SU-DHL-6 (cell line): Measurements from ENCODE around the gene EMID1.

Experiments used
- H2AFZ ChIP-seq: fragments of 200-600 bp; sonication (generic); 2 replicates; pipeline ENCODE4 v1.6.1; 2014; ENCODE audit warnings: low read depth, mild to moderate bottlenecking, moderate library complexity, mixed read lengths, antibody characterized with exemption, low read length; ENCODE audit not compliant: severe bottlenecking
- H3F3A ChIP-seq: fragments of 200-600 bp; shearing (Covaris generic); 2 replicates; pipeline ENCODE4 v1.6.0; 2016; ENCODE audit warnings: antibody characterized with exemption, mild to moderate bottlenecking; ENCODE audit not compliant: insufficient read depth
- H3K27ac ChIP-seq: fragments of 200-600 bp; sonication (generic); 2 replicates; pipeline ENCODE4 v1.5.1; 2016; ENCODE audit warnings: low read depth, mild to moderate bottlenecking, low read length, moderate library complexity, mixed read lengths
- H3K27me3 ChIP-seq: fragments of 200-600 bp; sonication (generic), shearing (Covaris generic); 2 replicates; pipeline ENCODE4 v1.6.0; 2014; ENCODE audit warnings: mild to moderate bottlenecking, low read length
- H3K36me3 ChIP-seq: fragments of 200-600 bp; sonication (generic); 2 replicates; pipeline ENCODE4 v1.6.1; 2014; ENCODE audit warnings: mild to moderate bottlenecking, low read length, mixed read lengths
- H3K4me2 ChIP-seq: fragments of 300-600, 200-600 bp; shearing (Covaris generic), sonication (generic); 2 replicates; pipeline ENCODE4 v1.6.0; 2014; ENCODE audit warnings: low read length, low read depth, mild to moderate bottlenecking; ENCODE audit not compliant: poor library complexity, severe bottlenecking
- H3K4me3 ChIP-seq: fragments of 200-600 bp; sonication (generic); 2 replicates; pipeline ENCODE4 v1.5.1; 2014; ENCODE audit warnings: antibody characterized with exemption, low read length, mild to moderate bottlenecking, mixed read lengths; ENCODE audit not compliant: insufficient read depth, poor library complexity, severe bottlenecking
- H3K79me2 ChIP-seq: fragments of 200-600 bp; sonication (generic); 2 replicates; pipeline ENCODE4 v1.6.1; 2014; ENCODE audit warnings: mild to moderate bottlenecking, low read length, moderate library complexity; ENCODE audit not compliant: insufficient read depth
- H3K9ac ChIP-seq: fragments of 200-600 bp; sonication (generic); 2 replicates; pipeline ENCODE4 v1.7.0; 2014; ENCODE audit warnings: mild to moderate bottlenecking, low read length
- H3K9me2 ChIP-seq: fragments of 200-600 bp; sonication (generic); replicated peaks from 2 replicates; pipeline ENCODE4 v1.6.1; 2014; ENCODE audit warnings: low read length; ENCODE audit not compliant: insufficient read depth
- H3K9me3 ChIP-seq: fragments of 200-600 bp; sonication (generic); 2 replicates; pipeline ENCODE4 v1.6.1; 2014; ENCODE audit warnings: low read length, mixed read lengths; ENCODE audit not compliant: insufficient read depth
- H4K20me1 ChIP-seq: fragments of 200-600 bp; sonication (generic); 2 replicates; pipeline ENCODE4 v1.6.1; 2014; ENCODE audit warnings: low read depth, mild to moderate bottlenecking, antibody characterized with exemption, low read length, moderate library complexity, mixed read lengths
- EZH2phosphoT487 ChIP-seq: fragments of 200-600 bp; sonication (generic), shearing (Covaris generic); conservative IDR thresholded peaks from 2 replicates; pipeline ENCODE4 v1.6.1; 2018; ENCODE audit warnings: mild to moderate bottlenecking, antibody characterized with exemption, low read length, moderate library complexity, mixed read lengths
- TF ChIP-seq, protein P1 (sequence below): fragments of 200-600 bp; sonication (generic); IDR thresholded peaks from one replicate; pipeline ENCODE4 v1.5.1; 2017; ENCODE audit warnings: antibody characterized with exemption, mild to moderate bottlenecking, low read length, moderate library complexity; ENCODE audit not compliant: insufficient read depth, poor library complexity, severe bottlenecking

The EMID1 gene

DNA sequence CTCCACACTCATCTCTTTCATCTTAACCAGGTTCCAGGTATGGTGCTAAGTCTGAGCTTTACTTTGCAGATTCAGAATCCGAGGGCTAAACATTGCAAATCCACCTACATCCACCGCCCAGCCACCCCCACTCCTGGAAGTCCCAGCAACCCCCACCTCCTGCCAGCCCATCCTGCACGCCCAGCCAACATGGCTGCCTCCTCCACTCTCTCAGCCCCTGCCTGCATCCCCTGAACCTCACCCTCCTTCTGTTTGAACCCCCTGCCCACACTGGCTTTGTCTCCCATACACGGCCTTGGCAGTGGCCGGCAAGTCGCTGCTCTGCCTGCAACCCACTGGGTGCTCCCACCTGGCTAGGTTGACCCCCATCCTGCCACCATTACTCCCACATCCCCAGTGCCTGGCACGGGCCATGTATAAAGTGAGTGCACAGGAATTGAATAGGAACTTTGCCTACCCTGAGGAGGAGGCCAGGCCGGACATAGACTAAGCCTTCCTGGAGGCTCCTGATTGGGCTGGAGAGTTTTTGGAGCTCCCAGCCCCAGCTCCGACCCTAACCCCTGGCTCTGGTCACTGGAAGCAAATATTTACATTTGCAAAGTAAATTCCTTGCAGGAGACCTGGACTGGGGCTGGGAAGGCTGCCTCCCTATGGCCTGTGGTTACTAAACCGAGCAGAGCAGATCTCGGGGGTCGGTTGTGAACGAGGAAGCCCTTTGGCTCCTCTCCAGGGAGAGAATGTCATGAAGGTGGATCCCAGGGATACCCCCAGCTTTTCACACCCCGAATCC is 14.4 kb downstream of the EMID1 start:
- no peaks in the 10 kb centered on the region for H3F3A ChIP-seq
- no peak overlapping the region for H3K9ac ChIP-seq
- no peak overlapping the region for H3K4me3 ChIP-seq
- no peaks in the 10 kb centered on the region for H3K9me3 ChIP-seq
- H3K79me2 ChIP-seq: no peaks in the 10 kb centered on the region
- H3K27me3 ChIP-seq: no peaks in the 10 kb centered on the region
- H3K9me2 ChIP-seq: no peaks in the 10 kb centered on the region
- no peaks in the 10 kb centered on the region for H4K20me1 ChIP-seq
- H3K4me2 ChIP-seq: no peak overlapping the region
- H3K36me3 ChIP-seq: no peaks in the 10 kb centered on the region
- H2AFZ ChIP-seq: no peak overlapping the region
- no peak for TF ChIP-seq EZH2phosphoT487
- TF ChIP-seq, protein P1, sequence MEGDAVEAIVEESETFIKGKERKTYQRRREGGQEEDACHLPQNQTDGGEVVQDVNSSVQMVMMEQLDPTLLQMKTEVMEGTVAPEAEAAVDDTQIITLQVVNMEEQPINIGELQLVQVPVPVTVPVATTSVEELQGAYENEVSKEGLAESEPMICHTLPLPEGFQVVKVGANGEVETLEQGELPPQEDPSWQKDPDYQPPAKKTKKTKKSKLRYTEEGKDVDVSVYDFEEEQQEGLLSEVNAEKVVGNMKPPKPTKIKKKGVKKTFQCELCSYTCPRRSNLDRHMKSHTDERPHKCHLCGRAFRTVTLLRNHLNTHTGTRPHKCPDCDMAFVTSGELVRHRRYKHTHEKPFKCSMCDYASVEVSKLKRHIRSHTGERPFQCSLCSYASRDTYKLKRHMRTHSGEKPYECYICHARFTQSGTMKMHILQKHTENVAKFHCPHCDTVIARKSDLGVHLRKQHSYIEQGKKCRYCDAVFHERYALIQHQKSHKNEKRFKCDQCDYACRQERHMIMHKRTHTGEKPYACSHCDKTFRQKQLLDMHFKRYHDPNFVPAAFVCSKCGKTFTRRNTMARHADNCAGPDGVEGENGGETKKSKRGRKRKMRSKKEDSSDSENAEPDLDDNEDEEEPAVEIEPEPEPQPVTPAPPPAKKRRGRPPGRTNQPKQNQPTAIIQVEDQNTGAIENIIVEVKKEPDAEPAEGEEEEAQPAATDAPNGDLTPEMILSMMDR: no peak
- no peak overlapping the region for H3K27ac ChIP-seq

DNA sequence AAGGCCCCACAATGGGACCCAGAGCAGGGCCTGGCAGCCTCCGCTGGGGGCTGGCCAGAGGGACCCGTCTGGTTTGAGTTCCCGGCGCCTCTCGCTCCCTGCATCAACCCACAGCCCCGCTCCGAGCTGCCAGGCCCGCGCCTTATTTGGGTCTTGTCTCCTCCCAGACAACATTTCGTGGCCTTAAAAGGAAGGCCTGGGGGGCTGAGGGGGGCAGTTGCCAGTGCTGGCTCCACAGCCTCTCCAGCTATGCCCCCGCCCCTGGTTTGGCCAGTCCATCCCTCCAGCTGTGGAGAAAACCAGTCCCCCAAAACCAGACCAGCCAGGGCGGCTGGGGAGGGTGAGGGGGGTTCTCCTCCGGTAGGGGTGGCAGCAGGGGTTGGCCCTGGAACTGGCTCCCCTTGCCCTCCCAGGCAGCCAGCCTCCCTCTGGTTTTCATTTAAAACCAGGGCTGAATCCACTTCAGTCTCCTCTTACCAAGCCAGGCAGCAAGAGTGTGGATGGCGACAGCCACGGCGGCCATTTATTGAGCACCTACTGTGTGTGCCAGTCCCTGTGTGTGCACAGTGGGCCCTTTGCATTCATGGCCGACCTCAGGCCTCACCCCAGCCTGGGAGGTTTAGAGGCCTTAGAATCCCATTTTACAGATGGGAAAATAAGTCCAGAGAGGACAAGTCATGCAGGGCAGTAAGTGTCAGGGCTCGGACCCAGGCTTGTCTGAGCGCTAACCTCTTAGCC is 18.6 kb downstream of the EMID1 start:
- Histone ChIP-seq H3K4me3 (no peak overlapping the region), H3K4me2 (no peak overlapping the region), H3K9ac (no peak overlapping the region), H3F3A (no peaks in the 10 kb centered on the region), H3K9me3 (no peaks in the 10 kb centered on the region), H2AFZ (no peak overlapping the region), H3K36me3 (no peaks in the 10 kb centered on the region), H3K27ac (no peak overlapping the region), H3K9me2 (no peaks in the 10 kb centered on the region), H4K20me1 (no peaks in the 10 kb centered on the region), H3K79me2 (no peaks in the 10 kb centered on the region), H3K27me3 (no peaks in the 10 kb centered on the region)
- no peak for TF ChIP-seq EZH2phosphoT487
- TF ChIP-seq, protein P1: no peak

DNA sequence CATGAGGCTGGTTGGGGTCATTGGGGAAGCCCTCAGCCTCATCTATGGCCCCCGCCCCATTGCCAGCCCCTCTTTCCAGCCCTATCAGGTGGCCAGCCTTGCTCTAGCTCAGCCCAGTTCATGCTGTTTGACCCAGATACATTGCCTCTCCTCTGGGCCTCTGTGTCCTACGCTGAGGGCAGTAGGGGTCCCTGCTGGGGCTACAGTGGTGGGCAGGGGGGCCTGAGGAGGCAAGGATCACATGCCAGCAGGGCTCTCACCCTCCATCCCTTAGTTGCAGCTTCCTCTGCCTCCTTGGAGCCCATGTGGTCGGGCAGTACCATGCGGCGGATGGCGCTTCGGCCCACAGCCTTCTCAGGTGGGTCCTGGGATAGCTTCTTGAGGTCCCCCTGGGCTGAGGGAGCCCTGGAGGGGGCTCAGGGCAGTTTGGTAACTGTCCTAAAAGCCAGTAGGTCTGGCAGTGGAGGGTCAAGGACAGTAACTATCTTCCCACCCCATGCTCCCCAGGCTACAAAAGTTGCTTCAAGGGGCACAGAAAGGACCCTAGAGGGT is 19.2 kb downstream of the EMID1 start:
- Histone ChIP-seq H3K79me2 (no peaks in the 10 kb centered on the region), H3K9ac (no peak overlapping the region), H4K20me1 (no peaks in the 10 kb centered on the region), H3K9me3 (no peaks in the 10 kb centered on the region), H3K4me2 (no peak overlapping the region), H3K27me3 (no peaks in the 10 kb centered on the region), H3K9me2 (no peaks in the 10 kb centered on the region), H3K27ac (no peak overlapping the region), H2AFZ (no peak overlapping the region), H3K4me3 (no peak overlapping the region), H3F3A (no peaks in the 10 kb centered on the region), H3K36me3 (no peaks in the 10 kb centered on the region)
- TF ChIP-seq EZH2phosphoT487: no peak
- TF ChIP-seq, protein P1: no peak
